DND-41 (cell line): Measurements from ENCODE around the gene CPAMD8.
"Not testable (repeated sequence)": the region's sequence is repeated elsewhere in the genome, so short reads cannot be mapped to it uniquely, and the experiment has no call there.

Experiments used
- ATAC-seq: fragments of 200-7000 bp; cut with Tn5 transposase; 3 replicates; pipeline ENCODE4 v1.9.1; 2021; ENCODE audit warnings: low read depth; ENCODE audit not compliant: insufficient read depth
- DNase-seq: peaks from one replicate; pipeline ENCODE4 v3.0.0-alpha.2; 2020
- H2AFZ ChIP-seq: 2 replicates; pipeline ENCODE4 v1.6.0; 2012; ENCODE audit warnings: low read depth, low read length
- H3K27ac ChIP-seq: 2 replicates; pipeline ENCODE4 v1.5.1; 2012; ENCODE audit warnings: low read length, inconsistent platforms
- H3K27me3 ChIP-seq: fragments of 200-600 bp; sonication (generic); 2 replicates; pipeline ENCODE4 v1.6.0; 2012; ENCODE audit warnings: low read length, mild to moderate bottlenecking, inconsistent platforms; ENCODE audit not compliant: insufficient read depth, poor library complexity
- H3K36me3 ChIP-seq: 2 replicates; pipeline ENCODE4 v1.5.1; 2012; ENCODE audit warnings: low read length, inconsistent platforms; ENCODE audit not compliant: insufficient read depth
- H3K4me1 ChIP-seq: 2 replicates; pipeline ENCODE4 v1.5.1; 2012; ENCODE audit warnings: mild to moderate bottlenecking, low read length; ENCODE audit not compliant: insufficient read depth
- H3K4me2 ChIP-seq: 2 replicates; pipeline ENCODE4 v1.6.0; 2012; ENCODE audit warnings: mild to moderate bottlenecking, moderate library complexity, low read length, inconsistent platforms; ENCODE audit not compliant: insufficient read depth
- H3K4me3 ChIP-seq, 2 experiments: fragments of 200-600 bp in 1 of 2; shearing (Covaris generic) in 1 of 2; 2 replicates each; pipeline ENCODE4 v1.5.1; 2012 to 2016; ENCODE audit warnings: inconsistent platforms in 2 of 2, low read length in 2 of 2, mild to moderate bottlenecking in 2 of 2, low read depth in 1 of 2, moderate library complexity in 1 of 2
- H3K79me2 ChIP-seq: 2 replicates; pipeline ENCODE4 v1.6.0; 2012; ENCODE audit warnings: low read length, inconsistent platforms; ENCODE audit not compliant: insufficient read depth
- H3K9ac ChIP-seq: 2 replicates; pipeline ENCODE4 v1.6.0; 2012; ENCODE audit warnings: low read depth, mild to moderate bottlenecking, inconsistent platforms, low read length, moderate library complexity
- H3K9me3 ChIP-seq: 2 replicates; pipeline ENCODE4 v1.5.1; 2012; ENCODE audit warnings: low read length, moderate library complexity, mild to moderate bottlenecking, inconsistent platforms; ENCODE audit not compliant: insufficient read depth, severe bottlenecking
- H4K20me1 ChIP-seq: 2 replicates; pipeline ENCODE4 v1.6.0; 2012; ENCODE audit warnings: low read length; ENCODE audit not compliant: insufficient read depth
- CTCF ChIP-seq: IDR thresholded peaks from 2 replicates; pipeline ENCODE4 v1.5.1; 2012; ENCODE audit warnings: borderline replicate concordance, low read length, moderate library complexity, mild to moderate bottlenecking; ENCODE audit not compliant: poor library complexity, severe bottlenecking; ENCODE audit errors: extremely low read depth
- EZH2 ChIP-seq: IDR thresholded peaks from 3 replicates; pipeline ENCODE4 v1.6.1; 2012; ENCODE audit warnings: borderline replicate concordance, low read depth, mild to moderate bottlenecking, moderate library complexity, low read length, inconsistent platforms; ENCODE audit not compliant: severe bottlenecking

Gene CPAMD8

DNA sequence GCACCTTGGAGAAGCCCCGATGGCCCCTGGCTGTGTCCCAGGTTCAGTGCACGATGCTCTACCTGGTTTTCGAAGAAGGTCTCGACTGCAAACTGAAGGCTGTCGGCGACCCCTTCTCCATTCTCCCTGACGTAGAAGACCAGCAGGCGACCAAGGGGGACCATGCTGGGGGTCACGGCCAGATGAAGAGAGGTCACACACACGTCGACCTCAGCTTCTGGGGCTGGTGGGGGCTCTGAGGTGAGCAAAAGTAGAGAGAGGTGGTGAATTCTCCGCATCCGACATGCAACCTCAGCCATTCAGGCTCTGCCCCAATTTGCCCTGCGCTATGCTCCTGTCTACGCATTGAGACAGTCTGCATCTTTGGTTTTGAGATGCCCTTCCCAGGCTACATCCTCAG, 49.3 kb downstream of the CPAMD8 start:
- H3K27me3 ChIP-seq: no peaks in the 10 kb centered on the region
- H4K20me1 ChIP-seq: no peaks in the 10 kb centered on the region
- no peaks in the 10 kb centered on the region for H3K4me1 ChIP-seq
- H3K9me3 ChIP-seq: peaks cover 3% of the 10 kb centered on the region
- no peaks in the 10 kb centered on the region for H3K36me3 ChIP-seq
- no peak overlapping the region for H2AFZ ChIP-seq
- no peak overlapping the region for H3K4me3 ChIP-seq
- H3K9ac ChIP-seq: no peak overlapping the region
- no peak overlapping the region for H3K4me2 ChIP-seq
- no peak for DNase-seq
- no peak for ATAC-seq
- no peak for TF ChIP-seq CTCF
- TF ChIP-seq EZH2: no peak
- no peaks in the 10 kb centered on the region for H3K79me2 ChIP-seq
- H3K27ac ChIP-seq: no peak overlapping the region

- Histone ChIP-seq H3K9ac (no peak overlapping the region), H3K27me3 (no peaks in the 10 kb centered on the region), H3K4me2 (no peak overlapping the region), H3K9me3 (no peaks in the 10 kb centered on the region), H4K20me1 (no peaks in the 10 kb centered on the region), H2AFZ (no peak overlapping the region), H3K27ac (no peak overlapping the region), H3K36me3 (no peaks in the 10 kb centered on the region), H3K4me3 (no peak overlapping the region), H3K4me1 (no peaks in the 10 kb centered on the region), H3K79me2 (no peaks in the 10 kb centered on the region)
- DNase-seq (no peak), ATAC-seq (no peak)
- no peak for TF ChIP-seq CTCF
- no peak for TF ChIP-seq EZH2
Observed at GRCh38 chr19:16976446-16976845, 50.2 kb downstream of the CPAMD8 start.

- no peaks in the 10 kb centered on the region for H3K27me3 ChIP-seq
- no peak overlapping the region for H3K4me3 ChIP-seq
- H3K4me2 ChIP-seq: no peak overlapping the region
- H3K36me3 ChIP-seq: no peaks in the 10 kb centered on the region
- H3K4me1 ChIP-seq: no peaks in the 10 kb centered on the region
- H2AFZ ChIP-seq: no peak overlapping the region
- H3K27ac ChIP-seq: no peak overlapping the region
- no peaks in the 10 kb centered on the region for H3K79me2 ChIP-seq
- no peak for TF ChIP-seq EZH2
- TF ChIP-seq CTCF: no peak
- DNase-seq: no peak
- no peak for ATAC-seq
- H3K9ac ChIP-seq: no peak overlapping the region
- H4K20me1 ChIP-seq: no peaks in the 10 kb centered on the region
- H3K9me3 ChIP-seq: peaks cover 4% of the 10 kb centered on the region
Observed at GRCh38 chr19:16970821-16971220, 55.8 kb downstream of the CPAMD8 start.

GRCh38 chr19:16969135-16969534, 57.5 kb downstream of the CPAMD8 start:
- Histone ChIP-seq H2AFZ (no peak overlapping the region), H3K4me3 (no peak overlapping the region), H3K4me1 (no peaks in the 10 kb centered on the region), H3K27ac (no peak overlapping the region), H3K27me3 (no peaks in the 10 kb centered on the region), H3K9me3 (peaks cover 4% of the 10 kb centered on the region), H4K20me1 (no peaks in the 10 kb centered on the region), H3K4me2 (no peak overlapping the region), H3K9ac (no peak overlapping the region), H3K79me2 (no peaks in the 10 kb centered on the region), H3K36me3 (no peaks in the 10 kb centered on the region)
- TF ChIP-seq EZH2 (no peak), CTCF (peak; percentile 41)
- DNase-seq (no peak), ATAC-seq (no peak)

DNA sequence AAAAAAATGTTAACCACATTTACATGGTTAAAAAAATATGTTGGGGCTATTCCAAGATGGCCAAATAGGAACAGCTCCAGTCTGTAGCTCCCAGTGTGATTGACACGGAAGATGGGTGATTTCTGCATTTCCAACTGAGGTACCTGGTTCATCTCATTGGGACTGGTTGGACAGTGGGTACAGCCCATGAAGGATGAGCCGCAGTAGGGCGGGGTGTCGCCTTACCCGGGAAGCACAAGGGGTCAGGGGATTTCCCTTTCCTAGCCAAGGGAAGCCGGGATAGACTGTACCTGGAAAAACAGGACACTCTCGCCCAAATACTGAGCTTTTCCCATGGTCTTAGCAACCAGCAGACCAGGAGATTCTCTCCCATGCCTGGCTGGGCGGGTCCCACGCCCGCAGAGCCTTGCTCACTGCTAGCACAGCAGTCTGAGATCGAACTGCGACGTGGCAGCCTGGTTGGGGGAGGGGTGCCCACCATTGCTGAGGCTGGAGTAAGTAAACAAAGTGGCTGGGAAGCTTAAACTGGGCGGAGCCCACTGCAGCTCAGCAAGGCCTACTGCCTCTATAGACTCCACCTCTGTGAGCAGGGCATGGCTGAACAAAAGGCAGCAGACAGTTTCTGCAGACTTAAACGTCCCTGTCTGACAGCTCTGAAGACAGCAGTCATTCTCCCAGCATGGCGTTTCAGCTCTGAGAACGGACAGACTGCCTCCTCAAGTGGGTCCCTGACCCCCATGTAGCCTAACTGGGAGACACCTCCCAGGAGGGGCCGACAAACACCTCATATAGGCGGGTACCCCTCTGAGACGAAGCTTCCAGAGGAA, 65.4 kb downstream of the CPAMD8 start:
- H3K9ac ChIP-seq: not testable (repeated sequence)

More for the DNA sequence above, 65.4 kb downstream of the CPAMD8 start:
- H3K27ac ChIP-seq, H3K79me2 ChIP-seq, H2AFZ ChIP-seq, H4K20me1 ChIP-seq, H3K27me3 ChIP-seq, H3K4me3 ChIP-seq, DNase-seq, H3K36me3 ChIP-seq, H3K9me3 ChIP-seq, H3K4me2 ChIP-seq, ATAC-seq, H3K4me1 ChIP-seq: not testable (repeated sequence)
